Natural killer cell (primary cell): Measurements from ENCODE around the gene DOK1. TPM values are rescaled to one million over a fixed set of nuclear protein-coding genes. Genes with fewer than 3 reads are reported as not detected.
A peak's percentile ranks its signal among the peaks of the same experiment; 100 is the strongest.

Source experiments
- ATAC-seq, 3 donors: fragments of 150-1000 bp in 2 of 3; fragments of 200-7000 bp in 1 of 3; cut with Tn5 transposase; 1 replicate in 1 of 3; 2 replicates in 2 of 3; pipeline ENCODE4 v1.10.0; 2021; ENCODE audit warnings: mild to moderate bottlenecking in 2 of 3, moderate library complexity in 2 of 3
- DNase-seq, 2 donors: peaks; one replicate each; pipeline versions ENCODE4 v3.0.0 to v3.0.0-alpha.2; 2013 to 2021; ENCODE audit warnings: mixed read lengths in 1 of 2
- H3K27ac ChIP-seq: one replicate; pipeline ENCODE4 v1.5.1; 2013; ENCODE audit warnings: mild to moderate bottlenecking, low read length
- H3K27me3 ChIP-seq: one replicate; pipeline ENCODE4 v1.6.1; 2013; ENCODE audit warnings: low read length; ENCODE audit not compliant: control insufficient read depth, insufficient read depth
- H3K36me3 ChIP-seq: one replicate; pipeline ENCODE4 v1.6.1; 2013; ENCODE audit warnings: low read length; ENCODE audit not compliant: control insufficient read depth, insufficient read depth
- H3K4me1 ChIP-seq: one replicate; pipeline ENCODE4 v1.6.1; 2013; ENCODE audit warnings: low read length; ENCODE audit not compliant: control insufficient read depth, insufficient read depth
- H3K4me3 ChIP-seq: one replicate; pipeline ENCODE4 v1.5.1; 2013; ENCODE audit warnings: low read length
- H3K9me3 ChIP-seq: one replicate; pipeline ENCODE4 v1.6.1; 2013; ENCODE audit warnings: low read length; ENCODE audit not compliant: control insufficient read depth, insufficient read depth
- H3K27ac Mint-ChIP-seq, 2 donors: one replicate each; pipeline ENCODE4 v1.8.0; 2022; ENCODE audit warnings: mild to moderate bottlenecking in 2 of 2, mixed read lengths in 2 of 2, moderate library complexity in 1 of 2
- H3K27me3 Mint-ChIP-seq, 2 donors: one replicate each; pipeline ENCODE4 v1.8.0; 2022; ENCODE audit warnings: low read depth in 2 of 2, mixed read lengths in 2 of 2
- H3K36me3 Mint-ChIP-seq: one replicate; pipeline ENCODE4 v1.8.0; 2022; ENCODE audit warnings: mixed read lengths
- H3K4me1 Mint-ChIP-seq, 2 donors: one replicate each; pipeline ENCODE4 v1.8.0; 2022; ENCODE audit warnings: mixed read lengths in 2 of 2
- H3K4me3 Mint-ChIP-seq: one replicate; pipeline ENCODE4 v1.8.0; 2022; ENCODE audit warnings: mild to moderate bottlenecking, moderate library complexity, mixed read lengths
- H3K9me3 Mint-ChIP-seq, 2 donors: one replicate each; pipeline ENCODE4 v1.8.0; 2022; ENCODE audit warnings: mixed read lengths in 2 of 2
- WGBS: methylation state at CpG from one replicate; pipeline ENCODE4 v1.1.7; 2013; ENCODE audit warnings: missing lambda C conversion rate; ENCODE audit not compliant: insufficient coverage; 5-methylcytosine and 5-hydroxymethylcytosine counted together
- intact Hi-C: fragments of 100-400 bp; cut with micrococcal nuclease; formaldehyde crosslinking; loops from one replicate; pipeline ENCODE4 v1.14.2; 2022
- total RNA-seq, 4 donors: library from RNA; stranded (reverse); fragments of 120-200 nt in 1 of 4; gene quantifications; one replicate each; pipeline versions ENCODE4 v1.2.3 to v1.2.4, GENCODE V29; 2013 to 2022
- TF ChIP-seq, protein P1 (sequence below): fragments of 200-600 bp; IDR thresholded peaks from one replicate; pipeline ENCODE4 v1.8.0; 2022; ENCODE audit warnings: antibody characterized with exemption

Gene DOK1
- total RNA-seq, 3 donors from 2014 or later (not counting 1 experiment from before 2014, with no cell fraction given): 17.4 to 24.9 (median 23.9) TPM

DNA sequence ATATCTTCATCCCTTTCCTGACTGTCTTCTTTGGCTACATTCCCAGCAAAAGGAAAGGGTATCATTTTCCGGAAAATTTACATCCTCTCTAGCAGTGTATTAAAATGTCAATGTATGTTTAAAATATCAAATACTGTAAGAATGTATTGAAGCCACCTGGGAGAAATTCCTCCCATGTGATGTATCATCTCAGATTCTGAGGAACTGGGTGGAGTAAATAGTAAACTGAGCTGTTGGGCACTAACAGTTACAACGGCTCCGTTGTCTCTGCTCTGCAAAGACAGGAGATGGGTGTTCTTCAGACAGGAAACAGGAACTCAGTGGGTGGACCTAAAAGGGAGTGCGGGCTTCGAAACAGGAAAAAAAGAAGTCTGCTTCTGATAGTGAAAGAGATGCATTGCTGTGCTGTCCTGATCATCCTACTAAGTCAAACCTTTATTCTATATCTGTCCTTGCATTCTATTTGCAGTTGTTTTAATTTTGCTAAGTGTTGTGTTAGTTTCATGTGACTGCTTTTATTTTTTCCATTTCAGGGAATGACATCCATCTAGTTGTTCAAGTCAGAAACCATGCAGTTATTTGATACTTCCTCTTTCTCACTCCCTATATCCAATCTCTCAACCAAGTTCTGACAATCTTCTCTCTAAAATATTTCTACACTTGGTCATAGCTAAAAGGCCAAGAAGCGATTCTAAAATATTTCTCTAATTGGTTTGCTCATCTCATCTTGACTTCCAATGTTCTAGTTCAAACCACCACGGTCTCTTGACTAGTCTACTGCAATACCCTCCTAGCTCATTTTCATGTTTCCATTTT is 19.4 kb downstream of the DOK1 start:
- Mint-ChIP-seq H3K27me3 (peaks cover 10% of the 10 kb centered on the region in 2 donors), H3K4me3 (peak overlapping the region; percentile 67), H3K4me1 (peaks cover 13 to 15% of the 10 kb centered on the region in 2 donors), H3K27ac (peak overlapping the region; percentile 53 to 75), H3K36me3 (no peaks in the 10 kb centered on the region), H3K9me3 (no peaks in the 10 kb centered on the region)
- ATAC-seq (peak in 2 of 3 donors; percentile 44 to 61), DNase-seq (peak in 1 of 2 donors; percentile 62)
- Histone ChIP-seq H3K4me3 (no peak overlapping the region), H3K27me3 (no peaks in the 10 kb centered on the region), H3K9me3 (no peaks in the 10 kb centered on the region), H3K4me1 (no peaks in the 10 kb centered on the region), H3K36me3 (no peaks in the 10 kb centered on the region), H3K27ac (peak overlapping the region; percentile 49)
- TF ChIP-seq, protein P1, sequence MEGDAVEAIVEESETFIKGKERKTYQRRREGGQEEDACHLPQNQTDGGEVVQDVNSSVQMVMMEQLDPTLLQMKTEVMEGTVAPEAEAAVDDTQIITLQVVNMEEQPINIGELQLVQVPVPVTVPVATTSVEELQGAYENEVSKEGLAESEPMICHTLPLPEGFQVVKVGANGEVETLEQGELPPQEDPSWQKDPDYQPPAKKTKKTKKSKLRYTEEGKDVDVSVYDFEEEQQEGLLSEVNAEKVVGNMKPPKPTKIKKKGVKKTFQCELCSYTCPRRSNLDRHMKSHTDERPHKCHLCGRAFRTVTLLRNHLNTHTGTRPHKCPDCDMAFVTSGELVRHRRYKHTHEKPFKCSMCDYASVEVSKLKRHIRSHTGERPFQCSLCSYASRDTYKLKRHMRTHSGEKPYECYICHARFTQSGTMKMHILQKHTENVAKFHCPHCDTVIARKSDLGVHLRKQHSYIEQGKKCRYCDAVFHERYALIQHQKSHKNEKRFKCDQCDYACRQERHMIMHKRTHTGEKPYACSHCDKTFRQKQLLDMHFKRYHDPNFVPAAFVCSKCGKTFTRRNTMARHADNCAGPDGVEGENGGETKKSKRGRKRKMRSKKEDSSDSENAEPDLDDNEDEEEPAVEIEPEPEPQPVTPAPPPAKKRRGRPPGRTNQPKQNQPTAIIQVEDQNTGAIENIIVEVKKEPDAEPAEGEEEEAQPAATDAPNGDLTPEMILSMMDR: no peak
- WGBS: 27% methylated on average over 6 of the region's 7 CpGs
- intact Hi-C loops: no loop called here

DNA sequence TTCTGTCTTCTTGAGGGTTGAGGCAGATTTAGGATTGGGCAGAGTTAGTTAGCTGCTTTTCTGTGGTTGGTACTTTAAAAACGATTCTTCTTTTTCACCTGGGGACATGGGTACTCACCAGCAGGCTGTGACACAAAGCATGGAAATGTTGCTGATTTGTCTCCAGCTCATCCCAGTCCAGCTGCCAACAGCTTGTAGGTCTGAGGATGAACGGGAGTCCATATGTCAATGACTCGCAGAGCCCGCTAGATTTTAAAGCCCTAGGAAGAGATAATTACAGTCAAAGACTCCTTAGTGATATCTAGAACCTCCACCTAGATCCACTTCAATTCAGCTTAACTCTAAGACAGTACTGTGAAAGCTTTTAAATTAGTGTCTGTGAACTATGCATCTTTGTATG is 20.8 kb downstream of the DOK1 start:
- Mint-ChIP-seq H3K9me3 (no peaks in the 10 kb centered on the region), H3K27ac (no peak overlapping the region), H3K36me3 (no peaks in the 10 kb centered on the region), H3K27me3 (peaks cover 9 to 10% of the 10 kb centered on the region in 2 donors), H3K4me1 (peaks cover 13 to 15% of the 10 kb centered on the region in 2 donors), H3K4me3 (no peak overlapping the region)
- no peak overlapping the region for H3K4me3 ChIP-seq
- no peak for ATAC-seq
- intact Hi-C loops: no loop called here
- no peaks in the 10 kb centered on the region for H3K27me3 ChIP-seq
- TF ChIP-seq, protein P1: no peak
- DNase-seq: no peak
- H3K9me3 ChIP-seq: no peaks in the 10 kb centered on the region
- H3K27ac ChIP-seq: no peak overlapping the region
- 96% methylated on average over 4 of the region's 4 CpGs for WGBS
- no peaks in the 10 kb centered on the region for H3K36me3 ChIP-seq
- no peaks in the 10 kb centered on the region for H3K4me1 ChIP-seq

DNA sequence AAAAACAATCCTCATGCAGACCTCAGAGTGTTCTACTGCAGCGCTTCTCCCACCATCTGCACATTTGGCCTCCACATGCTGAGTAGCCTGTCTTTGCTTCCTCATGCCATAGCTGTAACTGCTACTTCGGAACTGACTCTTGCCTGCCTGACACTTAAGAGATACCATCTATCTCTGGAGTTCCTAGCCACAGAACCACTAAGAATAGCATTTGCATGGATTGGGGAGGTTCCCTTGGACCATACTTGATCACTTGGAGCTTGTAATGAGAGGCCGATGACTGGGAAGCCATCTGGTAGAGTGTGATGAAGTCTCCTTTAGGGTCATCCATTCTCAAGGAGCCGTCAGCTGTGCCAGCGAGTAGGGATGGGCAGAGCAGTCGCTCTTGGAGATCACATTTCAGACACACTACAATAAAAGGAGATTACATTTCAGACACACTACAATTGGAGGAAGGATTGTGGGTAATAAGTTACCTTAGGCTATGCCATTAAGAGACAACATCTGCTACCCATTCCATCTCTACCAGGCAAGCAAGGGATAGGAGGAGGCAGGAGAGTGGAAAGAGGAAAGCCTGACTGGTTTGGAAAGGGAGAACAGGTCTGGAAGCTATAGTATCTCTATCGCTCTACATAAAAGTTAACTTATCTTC is 21.8 kb downstream of the DOK1 start:
- DNase-seq (no peak), ATAC-seq (no peak)
- Histone ChIP-seq H3K4me1 (no peaks in the 10 kb centered on the region), H3K36me3 (no peaks in the 10 kb centered on the region), H3K27ac (no peak overlapping the region), H3K27me3 (no peaks in the 10 kb centered on the region), H3K4me3 (no peak overlapping the region), H3K9me3 (no peaks in the 10 kb centered on the region)
- Mint-ChIP-seq H3K4me3 (no peak overlapping the region), H3K27me3 (peaks cover 10% of the 10 kb centered on the region in 2 donors), H3K36me3 (no peaks in the 10 kb centered on the region), H3K4me1 (peaks cover 13 to 15% of the 10 kb centered on the region in 2 donors), H3K27ac (no peak overlapping the region), H3K9me3 (no peaks in the 10 kb centered on the region)
- 86% methylated on average over 6 of the region's 7 CpGs for WGBS
- intact Hi-C loops: no loop called here
- TF ChIP-seq, protein P1: no peak
